Measurements from ENCODE around the gene MTG2. TPM values are rescaled to one million over a fixed set of nuclear protein-coding genes. Genes with fewer than 3 reads are reported as not detected.

MTG2 gene
- total and polyA plus RNA-seq, 2 of the 8 experiments (the other 6 are each of a cell fraction or from before 2014, with no cell fraction given): 14.4 to 22.8 TPM

- Histone ChIP-seq H3K9ac (replicated peaks in 1 of 4; ENCODE audit: extremely low read depth in 1 of 4, low read depth in 3 of 4, low read length in 3 of 4) (no peak overlapping the region), H3K56ac (replicated peaks; ENCODE audit: insufficient read length, low read depth, low read length) (no peak overlapping the region), H4K20me1 (replicated peaks in 1 of 2; ENCODE audit: control insufficient read depth in 1 of 2, insufficient read depth in 2 of 2, low read length in 2 of 2) (peaks cover 48 to 61% of the 10 kb centered on the region in 2 experiments), H2BK20ac (ENCODE audit: low read length) (no peak overlapping the region), H2BK12ac (ENCODE audit: low read depth, low read length) (no peak overlapping the region), H2BK120ac (replicated peaks; ENCODE audit: low read depth, low read length) (no peak overlapping the region), H3K14ac (ENCODE audit: insufficient read length) (no peak overlapping the region), H3K4me2 (ENCODE audit: insufficient read depth in 1 of 2, low read depth in 2 of 2, low read length in 2 of 2) (no peak overlapping the region; a peak in 1 of 4 replicates), H2AFZ (ENCODE audit: low read length) (no peak overlapping the region), H3K9me3 (ENCODE audit: insufficient read depth in 2 of 2, low read depth in 1 of 2, low read length in 1 of 2) (no peaks in the 10 kb centered on the region; a peak in 1 of 4 replicates), H3K79me2 (ENCODE audit: control insufficient read depth in 1 of 2, insufficient read depth in 2 of 2, low read length in 2 of 2) (peaks cover 53 to 99% of the 10 kb centered on the region in 2 experiments), H2BK5ac (ENCODE audit: low read depth, low read length) (peak overlapping the region; percentile 49; the same call in 1 of the 2 replicates), H3K23me2 (ENCODE audit: low read depth, low read length) (no peaks in the 10 kb centered on the region), H2AK5ac (ENCODE audit: low read depth, low read length) (no peak overlapping the region; the same call in none of the 2 replicates), H3K27ac (ENCODE audit: low read depth, low read length) (no peak overlapping the region), H4K5ac (ENCODE audit: insufficient read length, low read depth, low read length) (no peak overlapping the region), H4K8ac (ENCODE audit: extremely low read depth, insufficient read depth, low read length) (no peak overlapping the region), H3K79me1 (ENCODE audit: low read depth, low read length) (peaks cover 57% of the 10 kb centered on the region), H3K4me3 (ENCODE audit: extremely low read depth in 1 of 4, insufficient read depth in 2 of 4, low read depth in 3 of 4, low read length in 4 of 4) (no peak overlapping the region), H3K4ac (replicated peaks; ENCODE audit: insufficient read length, low read depth, low read length) (no peak overlapping the region), H3K27me3 (replicated peaks in 1 of 4; ENCODE audit: control insufficient read depth in 3 of 4, extremely low read depth in 1 of 4, insufficient read depth in 3 of 4, low read length in 3 of 4) (no peaks in the 10 kb centered on the region), H3K18ac (ENCODE audit: extremely low read depth, low read length) (no peak overlapping the region), H3K4me1 (replicated peaks in 1 of 4; ENCODE audit: control insufficient read depth in 3 of 4, insufficient read depth in 4 of 4, low read length in 3 of 4) (peaks cover 0 to 15% (median 9%) of the 10 kb centered on the region in 4 experiments; a peak in 6 of 7 replicates), H4K91ac (replicated peaks; ENCODE audit: insufficient read length, low read length) (no peak overlapping the region), H3K23ac (ENCODE audit: insufficient read length) (no peak overlapping the region), H2BK15ac (ENCODE audit: low read length) (no peak overlapping the region), H3K36me3 (ENCODE audit: control insufficient read depth in 2 of 4, insufficient read depth in 4 of 4, low read length in 3 of 4) (peaks cover 0 to 11% (median 8%) of the 10 kb centered on the region in 4 experiments; a peak in 6 of 8 replicates)
- no peak for FAIRE-seq
- ChIA-PET POLR2A (ENCODE audit: partially characterized antibody) (interaction anchor here (0.6 to 1.6 kb wide), 3 partner anchors 15 to 84 kb away, joined by 4 to 5 read pairs (median 4); no protein-coding TSS in a partner anchor), CTCF (ENCODE audit: partially characterized antibody) (interaction anchor here (0.7 to 1.1 kb wide), 2 partner anchors 15 to 295 kb away, joined by 3 to 4 read pairs; no protein-coding TSS in a partner anchor)
- no peak for DNase-seq (ENCODE audit: low read depth in 1 of 2, low spot score in 2 of 2)
- 90% methylated on average over 11 of the region's 11 CpGs; no CpG with 5 or more reads in 1 of the 2 experiments for WGBS, 2 experiments (ENCODE audit: extremely low coverage in 1 of 2, insufficient coverage in 1 of 2, insufficient read length in 1 of 2, insufficient replicate concordance in 2 of 2, low coverage in 1 of 2, low lambda C conversion rate in 2 of 2, missing lambda C conversion rate in 1 of 2)
- no peak for TF ChIP-seq NRF1 (IDR thresholded peaks at IDR 0.05; ENCODE audit: low read depth, low read length)
- TF ChIP-seq, protein P1, sequence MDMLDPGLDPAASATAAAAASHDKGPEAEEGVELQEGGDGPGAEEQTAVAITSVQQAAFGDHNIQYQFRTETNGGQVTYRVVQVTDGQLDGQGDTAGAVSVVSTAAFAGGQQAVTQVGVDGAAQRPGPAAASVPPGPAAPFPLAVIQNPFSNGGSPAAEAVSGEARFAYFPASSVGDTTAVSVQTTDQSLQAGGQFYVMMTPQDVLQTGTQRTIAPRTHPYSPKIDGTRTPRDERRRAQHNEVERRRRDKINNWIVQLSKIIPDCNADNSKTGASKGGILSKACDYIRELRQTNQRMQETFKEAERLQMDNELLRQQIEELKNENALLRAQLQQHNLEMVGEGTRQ (IDR thresholded peaks at IDR 0.05; ENCODE audit: low read length): no peak
- TF ChIP-seq SIRT6 (IDR thresholded peaks at IDR 0.05; ENCODE audit: low read length): no peak
- no peak for TF ChIP-seq ZNF274 (IDR thresholded peaks at IDR 0.05; ENCODE audit: borderline replicate concordance, extremely low read depth, low read length)
- no peak for TF ChIP-seq SRF (IDR thresholded peaks at IDR 0.05; ENCODE audit: low read depth, low read length)
- no peak for TF ChIP-seq TBP (IDR thresholded peaks at IDR 0.05; ENCODE audit: low read depth, low read length)
- TF ChIP-seq CTBP2 (IDR thresholded peaks at IDR 0.05; ENCODE audit: borderline replicate concordance, insufficient read depth, insufficient read length, low read length): no peak
- TF ChIP-seq SP4 (IDR thresholded peaks at IDR 0.05; ENCODE audit: low read length): no peak
- no peak for TF ChIP-seq CHD2 (IDR thresholded peaks at IDR 0.05; ENCODE audit: low read length)
- TF ChIP-seq GABPA (IDR thresholded peaks at IDR 0.05; ENCODE audit: borderline replicate concordance, insufficient read depth, low read length): no peak
- no peak for TF ChIP-seq SUZ12 (IDR thresholded peaks at IDR 0.05; ENCODE audit: low read length)
Observed at GRCh38 chr20:62150310-62150575, 32.6 kb upstream of the MTG2 start.
